CD14-positive monocyte (primary cell): ENCODE data around the gene NR2C2. TPM values are rescaled to one million over a fixed set of nuclear protein-coding genes. Genes with fewer than 3 reads are reported as not detected.

ENCODE experiments used
- DNase-seq, 3 donors: peaks; one replicate each; pipeline ENCODE4 v3.0.0-alpha.2; 2011 to 2022
- H2AFZ ChIP-seq: 2 replicates; pipeline ENCODE4 v1.6.0; 2012; ENCODE audit warnings: mild to moderate bottlenecking, low read depth, low read length, inconsistent platforms; ENCODE audit not compliant: insufficient read depth, poor library complexity, severe bottlenecking
- H3K27ac ChIP-seq, 2 donors: 1 replicate in 1 of 2; 2 replicates in 1 of 2; pipeline ENCODE4 v1.5.1; 2012 to 2013; ENCODE audit warnings: low read length in 2 of 2, control low read depth in 1 of 2, inconsistent platforms in 1 of 2, low read depth in 1 of 2, mild to moderate bottlenecking in 1 of 2
- H3K27me3 ChIP-seq, 2 donors: one replicate each; pipeline versions ENCODE4 v1.6.0 to v1.6.1; 2011 to 2013; ENCODE audit warnings: low read length in 2 of 2; ENCODE audit not compliant: control insufficient read depth in 2 of 2, insufficient read depth in 2 of 2
- H3K36me3 ChIP-seq, 2 donors: replicated peaks in 1 of 2; 1 replicate in 1 of 2; 2 replicates in 1 of 2; pipeline versions ENCODE4 v1.5.1 to v1.6.1; 2012 to 2013; ENCODE audit warnings: low read length in 2 of 2, control low read depth in 1 of 2, inconsistent platforms in 1 of 2, mild to moderate bottlenecking in 1 of 2; ENCODE audit not compliant: insufficient read depth in 2 of 2, control insufficient read depth in 1 of 2
- H3K4me1 ChIP-seq, 2 donors: 1 replicate in 1 of 2; 2 replicates in 1 of 2; pipeline versions ENCODE4 v1.5.1 to v1.6.1; 2012 to 2013; ENCODE audit warnings: low read length in 2 of 2, control low read depth in 1 of 2, inconsistent platforms in 1 of 2, mild to moderate bottlenecking in 1 of 2, moderate library complexity in 1 of 2; ENCODE audit not compliant: insufficient read depth in 2 of 2, control insufficient read depth in 1 of 2
- H3K4me2 ChIP-seq: replicated peaks from 2 replicates; pipeline ENCODE3; 2012; ENCODE audit warnings: low read length, moderate library complexity, mild to moderate bottlenecking; ENCODE audit not compliant: poor library complexity, severe bottlenecking; ENCODE audit errors: extremely low read depth
- H3K4me3 ChIP-seq, 3 experiments: fragments of 200-600 bp in 1 of 3; sonication (generic) in 1 of 3; replicated peaks in 1 of 3; 1 replicate in 2 of 3; 2 replicates in 1 of 3; pipeline ENCODE4 v1.5.1; 2011 to 2013; ENCODE audit warnings: low read length in 3 of 3, mild to moderate bottlenecking in 3 of 3, control low read depth in 2 of 3, low read depth in 2 of 3, inconsistent platforms in 1 of 3, moderate library complexity in 1 of 3
- H3K79me2 ChIP-seq: 2 replicates; pipeline ENCODE4 v1.6.0; 2012; ENCODE audit warnings: mild to moderate bottlenecking, control low read depth, inconsistent platforms, low read length, moderate library complexity; ENCODE audit not compliant: insufficient read depth
- H3K9ac ChIP-seq: 2 replicates; pipeline ENCODE4 v1.6.0; 2017; ENCODE audit warnings: low read length, mild to moderate bottlenecking; ENCODE audit not compliant: insufficient read depth, poor library complexity, severe bottlenecking
- H3K9me3 ChIP-seq, 2 donors: replicated peaks in 1 of 2; 1 replicate in 1 of 2; 2 replicates in 1 of 2; pipeline versions ENCODE4 v1.5.1 to v1.6.1; 2012 to 2013; ENCODE audit warnings: low read length in 2 of 2, control low read depth in 1 of 2; ENCODE audit not compliant: control insufficient read depth in 1 of 2, insufficient read depth in 1 of 2
- H4K20me1 ChIP-seq: 2 replicates; pipeline ENCODE4 v1.6.0; 2012; ENCODE audit warnings: mild to moderate bottlenecking, low read length, control low read depth, moderate library complexity; ENCODE audit not compliant: insufficient read depth
- H3K27ac Mint-ChIP-seq, 7 donors: one replicate each; pipeline ENCODE4 v1.8.0; 2020; ENCODE audit warnings: mild to moderate bottlenecking in 7 of 7, mixed read lengths in 7 of 7, moderate library complexity in 6 of 7, inconsistent platforms in 2 of 7
- H3K27me3 Mint-ChIP-seq, 3 donors: one replicate each; pipeline ENCODE4 v1.8.0; 2021 to 2022; ENCODE audit warnings: low read depth in 3 of 3, mild to moderate bottlenecking in 3 of 3, mixed read lengths in 3 of 3, moderate library complexity in 3 of 3, inconsistent platforms in 1 of 3
- H3K36me3 Mint-ChIP-seq, 2 donors: one replicate each; pipeline ENCODE4 v1.8.0; 2020; ENCODE audit warnings: mixed read lengths in 2 of 2, inconsistent platforms in 1 of 2, mild to moderate bottlenecking in 1 of 2
- H3K4me1 Mint-ChIP-seq: one replicate; pipeline ENCODE4 v1.8.0; 2020; ENCODE audit warnings: mild to moderate bottlenecking, mixed read lengths
- H3K4me3 Mint-ChIP-seq, 2 donors: one replicate each; pipeline ENCODE4 v1.8.0; 2020; ENCODE audit warnings: mild to moderate bottlenecking in 2 of 2, mixed read lengths in 2 of 2, moderate library complexity in 1 of 2
- H3K9me3 Mint-ChIP-seq, 7 donors: one replicate each; pipeline ENCODE4 v1.8.0; 2020 to 2022; ENCODE audit warnings: mixed read lengths in 7 of 7, mild to moderate bottlenecking in 6 of 7, moderate library complexity in 6 of 7, inconsistent platforms in 2 of 7
- WGBS: methylation state at CpG from one replicate; pipeline ENCODE4 v1.1.5; 2013; ENCODE audit warnings: missing lambda C conversion rate; ENCODE audit not compliant: insufficient coverage; 5-methylcytosine and 5-hydroxymethylcytosine counted together
- intact Hi-C, 2 donors: fragments of 100-400 bp; cut with micrococcal nuclease; formaldehyde crosslinking; loops; one replicate each; pipeline versions ENCODE4 v1.15.0 to v1.15.1; 2023
- polyA plus RNA-seq, 3 donors: library from polyadenylated mRNA; depleted of rRNA in 1 of 3; unstranded in 2 of 3; stranded (reverse) in 1 of 3; fragments of 300-500 nt in 2 of 3; fragments of >200 nt in 1 of 3; fragmentation: Illumina TruSeq in 2 of 3; gene quantifications; 1 replicate in 2 of 3; 2 replicates in 1 of 3; pipeline ENCODE4 v1.2.3, GENCODE V29; 2012 to 2021
- TF ChIP-seq, protein P1 (sequence below): fragments of 200-600 bp; IDR thresholded peaks from one replicate; pipeline ENCODE4 v1.8.0; 2022; ENCODE audit warnings: antibody characterized with exemption, mild to moderate bottlenecking

Gene NR2C2
- polyA plus RNA-seq, 3 donors = 3.4 to 24.9 (median 3.8) TPM

- Mint-ChIP-seq H3K4me1 (peaks cover 6% of the 10 kb centered on the region), H3K36me3 (peaks cover 79 to 90% of the 10 kb centered on the region in 2 donors), H3K9me3 (no peaks in the 10 kb centered on the region), H3K27me3 (peaks cover 0 to 3% (median 2%) of the 10 kb centered on the region in 3 donors), H3K4me3 (no peak overlapping the region), H3K27ac (no peak overlapping the region)
- Histone ChIP-seq H2AFZ (no peak overlapping the region), H3K4me3 (no peak overlapping the region), H3K9ac (no peak overlapping the region), H3K79me2 (no peaks in the 10 kb centered on the region), H4K20me1 (no peaks in the 10 kb centered on the region), H3K4me1 (peaks cover 0 to 3% of the 10 kb centered on the region in 2 donors), H3K27me3 (no peaks in the 10 kb centered on the region), H3K4me2 (no peak overlapping the region), H3K9me3 (no peaks in the 10 kb centered on the region), H3K27ac (no peak overlapping the region), H3K36me3 (peaks cover 88 to 96% of the 10 kb centered on the region in 2 donors)
- DNase-seq = no peak
- TF ChIP-seq, protein P1, sequence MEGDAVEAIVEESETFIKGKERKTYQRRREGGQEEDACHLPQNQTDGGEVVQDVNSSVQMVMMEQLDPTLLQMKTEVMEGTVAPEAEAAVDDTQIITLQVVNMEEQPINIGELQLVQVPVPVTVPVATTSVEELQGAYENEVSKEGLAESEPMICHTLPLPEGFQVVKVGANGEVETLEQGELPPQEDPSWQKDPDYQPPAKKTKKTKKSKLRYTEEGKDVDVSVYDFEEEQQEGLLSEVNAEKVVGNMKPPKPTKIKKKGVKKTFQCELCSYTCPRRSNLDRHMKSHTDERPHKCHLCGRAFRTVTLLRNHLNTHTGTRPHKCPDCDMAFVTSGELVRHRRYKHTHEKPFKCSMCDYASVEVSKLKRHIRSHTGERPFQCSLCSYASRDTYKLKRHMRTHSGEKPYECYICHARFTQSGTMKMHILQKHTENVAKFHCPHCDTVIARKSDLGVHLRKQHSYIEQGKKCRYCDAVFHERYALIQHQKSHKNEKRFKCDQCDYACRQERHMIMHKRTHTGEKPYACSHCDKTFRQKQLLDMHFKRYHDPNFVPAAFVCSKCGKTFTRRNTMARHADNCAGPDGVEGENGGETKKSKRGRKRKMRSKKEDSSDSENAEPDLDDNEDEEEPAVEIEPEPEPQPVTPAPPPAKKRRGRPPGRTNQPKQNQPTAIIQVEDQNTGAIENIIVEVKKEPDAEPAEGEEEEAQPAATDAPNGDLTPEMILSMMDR = no peak
- intact Hi-C loops = no loop called here
- WGBS = no CpG with 5 or more reads among the region's 2 CpGs
These were observed 139.3 kb downstream of the NR2C2 start for GRCh38 chr3:15086699-15087098.

GRCh38 chr3:15089201-15089600 lies 141.8 kb downstream of the NR2C2 start:
- H3K4me1 Mint-ChIP-seq = no peaks in the 10 kb centered on the region

More at GRCh38 chr3:15089201-15089600, 141.8 kb downstream of the NR2C2 start:
- no peaks in the 10 kb centered on the region for H3K9me3 ChIP-seq
- no peak overlapping the region for H3K9ac ChIP-seq
- TF ChIP-seq, protein P1 = no peak
- H3K36me3 ChIP-seq = peaks cover 72 to 96% of the 10 kb centered on the region in 2 donors
- H3K4me1 ChIP-seq = no peaks in the 10 kb centered on the region
- Mint-ChIP-seq H3K27me3 (peaks cover 0 to 3% (median 2%) of the 10 kb centered on the region in 3 donors), H3K9me3 (no peaks in the 10 kb centered on the region), H3K27ac (no peak overlapping the region), H3K4me3 (no peak overlapping the region), H3K36me3 (peaks cover 67 to 84% of the 10 kb centered on the region in 2 donors)
- no peaks in the 10 kb centered on the region for H3K79me2 ChIP-seq
- no peak overlapping the region for H3K4me3 ChIP-seq
- no peak for DNase-seq
- no peaks in the 10 kb centered on the region for H4K20me1 ChIP-seq
- no peak overlapping the region for H2AFZ ChIP-seq
- no peak overlapping the region for H3K27ac ChIP-seq
- no peak overlapping the region for H3K4me2 ChIP-seq
- intact Hi-C loops = no loop called here
- no peaks in the 10 kb centered on the region for H3K27me3 ChIP-seq
- WGBS = no CpG with 5 or more reads among the region's 1 CpG
